ENCODE measurements around the gene AQP12B. TPM values are rescaled to one million over a fixed set of nuclear protein-coding genes. Genes with fewer than 3 reads are reported as not detected.
"Not testable (repeated sequence)": the region's sequence is repeated elsewhere in the genome, so short reads cannot be mapped to it uniquely, and the experiment has no call there.

Gene AQP12B
- total and polyA plus RNA-seq, 2 donors: not detected

- not testable (repeated sequence) for H3K27ac ChIP-seq (ENCODE audit: low read depth); H3K4me1 ChIP-seq (ENCODE audit: insufficient read depth); H3K4me3 ChIP-seq (ENCODE audit: low read depth, low read length); H3K36me3 ChIP-seq (ENCODE audit: insufficient read depth); DNase-seq (ENCODE audit: extremely low spot score)
- 27% methylated on average over 12 of the region's 16 CpGs for WGBS
These were observed 8.1 kb downstream of the AQP12B start for GRCh38 chr2:240674461-240675184.

DNA sequence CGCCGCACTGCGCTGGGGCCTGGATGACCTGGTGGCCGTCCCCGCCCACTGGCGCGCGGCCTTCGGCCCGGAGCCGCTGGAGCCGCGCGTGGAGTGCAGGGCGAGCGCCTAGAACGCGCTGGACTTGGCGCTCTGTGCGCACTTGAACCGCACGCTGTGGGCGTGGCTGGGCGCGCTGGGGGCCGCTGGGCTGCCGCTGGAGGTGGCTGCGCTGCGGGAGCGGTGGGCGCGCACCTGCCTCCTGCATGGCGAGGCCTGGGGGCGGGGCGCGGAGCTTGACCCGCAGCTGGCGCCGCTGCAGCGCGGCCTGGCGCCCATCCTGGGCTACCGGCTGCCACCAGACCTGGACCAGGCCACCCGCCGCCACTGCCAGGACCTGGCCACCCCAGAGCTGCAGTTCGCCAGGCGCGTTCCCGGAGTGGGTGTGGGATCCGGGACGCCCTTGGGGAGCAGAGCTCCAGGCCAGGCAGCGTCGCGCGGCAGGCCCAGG, 9.9 kb downstream of the AQP12B start:
- no peak overlapping the region for H3K4me3 ChIP-seq (ENCODE audit: low read depth, low read length)
- DNase-seq (ENCODE audit: extremely low spot score): no peak
- WGBS: 4% methylated on average over 55 of the region's 55 CpGs
- no peak overlapping the region for H3K27ac ChIP-seq (ENCODE audit: low read depth)
- H3K4me1 ChIP-seq (ENCODE audit: insufficient read depth): no peaks in the 10 kb centered on the region
- no peaks in the 10 kb centered on the region for H3K36me3 ChIP-seq (ENCODE audit: insufficient read depth)

GRCh38 chr2:240672076-240672700, 10.5 kb downstream of the AQP12B start:
- no peak for DNase-seq (ENCODE audit: extremely low spot score)
- Histone ChIP-seq H3K4me3 (ENCODE audit: low read depth, low read length) (no peak overlapping the region), H3K27ac (ENCODE audit: low read depth) (no peak overlapping the region), H3K36me3 (ENCODE audit: insufficient read depth) (no peaks in the 10 kb centered on the region), H3K4me1 (ENCODE audit: insufficient read depth) (no peaks in the 10 kb centered on the region)
- WGBS: 48% methylated on average over 46 of the region's 46 CpGs

- WGBS: 36% methylated on average over 4 of the region's 4 CpGs
- H3K4me1 ChIP-seq (ENCODE audit: insufficient read depth): no peaks in the 10 kb centered on the region
- no peak for DNase-seq (ENCODE audit: extremely low spot score)
These were observed 11.7 kb downstream of the AQP12B start for GRCh38 chr2:240670950-240671349.

DNA sequence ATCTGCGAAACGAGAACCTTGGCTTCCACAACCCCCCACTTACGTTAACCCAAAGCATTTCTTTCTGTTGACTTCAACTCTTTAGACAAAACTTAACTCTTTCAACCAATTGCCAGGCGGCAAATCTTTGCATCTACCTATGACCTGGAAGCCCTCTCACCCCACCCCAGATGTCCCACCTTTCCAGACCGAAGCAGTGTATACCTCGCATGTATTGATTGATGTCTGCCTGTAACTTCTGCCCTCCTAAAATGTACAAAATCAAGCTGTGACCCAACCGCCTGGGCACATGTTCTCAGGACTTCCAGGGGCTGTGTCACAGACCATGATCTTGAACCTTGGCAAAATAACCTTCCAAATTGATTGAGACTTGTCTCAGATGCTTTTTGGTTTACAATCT, 12.3 kb downstream of the AQP12B start:
- H3K4me1 ChIP-seq (ENCODE audit: insufficient read depth): no peaks in the 10 kb centered on the region
- H3K27ac ChIP-seq (ENCODE audit: low read depth): no peak overlapping the region
- no peaks in the 10 kb centered on the region for H3K36me3 ChIP-seq (ENCODE audit: insufficient read depth)
- WGBS: 71% methylated on average over 7 of the region's 7 CpGs
- DNase-seq (ENCODE audit: extremely low spot score): no peak
- no peak overlapping the region for H3K4me3 ChIP-seq (ENCODE audit: low read depth, low read length)

More at GRCh38 chr2:240670950-240671349, 11.7 kb downstream of the AQP12B start:
- Histone ChIP-seq H3K36me3 (ENCODE audit: insufficient read depth) (no peaks in the 10 kb centered on the region), H3K27ac (ENCODE audit: low read depth) (no peak overlapping the region), H3K4me3 (ENCODE audit: low read depth, low read length) (no peak overlapping the region)

DNA sequence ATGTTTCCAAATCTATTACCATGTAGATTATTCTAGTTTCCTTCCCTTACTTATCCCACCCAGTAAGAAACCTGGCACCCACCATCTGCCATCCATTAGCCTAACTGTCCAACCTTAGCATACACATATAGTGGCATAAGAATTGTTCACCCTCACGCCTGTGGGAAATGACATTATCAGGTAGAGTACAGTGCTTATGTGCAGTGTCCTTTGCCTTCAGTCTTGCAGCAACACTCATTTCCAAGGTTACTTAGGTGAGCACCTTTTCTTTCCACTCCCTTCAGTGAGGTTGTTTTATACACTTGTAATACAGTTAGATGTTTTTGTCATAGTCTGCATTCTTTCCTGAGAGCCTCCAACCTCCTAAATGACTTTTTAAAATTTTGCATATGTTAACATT, 18.1 kb downstream of the AQP12B start:
- H3K36me3 ChIP-seq (ENCODE audit: insufficient read depth): no peaks in the 10 kb centered on the region
- H3K4me1 ChIP-seq (ENCODE audit: insufficient read depth): no peaks in the 10 kb centered on the region
- DNase-seq (ENCODE audit: extremely low spot score): no peak
- no peak overlapping the region for H3K27ac ChIP-seq (ENCODE audit: low read depth)
- H3K4me3 ChIP-seq (ENCODE audit: low read depth, low read length): no peak overlapping the region
- WGBS: 85% methylated on average over 1 of the region's 1 CpG

DNA sequence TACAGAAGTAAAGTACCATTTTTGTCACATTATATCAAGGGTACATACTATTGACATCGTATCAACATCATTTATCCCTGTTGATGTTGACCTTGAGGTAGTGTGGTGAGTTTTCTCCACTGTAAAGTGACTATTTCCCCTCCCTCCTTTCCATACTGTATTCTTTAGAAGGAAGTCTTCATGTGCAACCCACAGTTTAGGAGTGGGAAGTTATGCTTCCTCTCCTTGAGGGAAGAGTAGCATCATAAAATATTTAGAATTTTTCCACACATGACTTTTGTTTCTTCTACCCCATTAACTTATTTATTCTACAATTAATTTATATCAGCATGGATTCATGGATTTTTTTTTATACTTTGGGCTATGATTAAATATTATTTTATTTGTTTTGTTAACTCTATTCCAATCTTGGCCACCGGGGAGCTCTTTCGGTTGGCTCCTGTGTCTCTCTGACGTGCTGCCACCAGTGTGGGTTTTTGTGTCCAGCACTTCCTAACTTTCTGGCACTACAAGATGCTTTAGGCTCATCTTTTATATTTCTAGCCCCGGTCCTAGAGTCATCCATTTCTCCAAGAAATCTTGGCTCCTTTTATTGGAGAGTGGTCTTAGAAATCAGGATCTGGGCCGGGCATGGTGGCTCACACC, 19.0 kb downstream of the AQP12B start:
- WGBS: 77% methylated on average over 6 of the region's 6 CpGs

GRCh38 chr2:240662681-240663080, 20.0 kb downstream of the AQP12B start:
- no peak for DNase-seq (ENCODE audit: extremely low spot score)
- 78% methylated on average over 3 of the region's 3 CpGs for WGBS
- no peak overlapping the region for H3K27ac ChIP-seq (ENCODE audit: low read depth)

More for the DNA sequence above, 19.0 kb downstream of the AQP12B start:
- Histone ChIP-seq H3K36me3 (ENCODE audit: insufficient read depth) (no peaks in the 10 kb centered on the region), H3K4me1 (ENCODE audit: insufficient read depth) (no peaks in the 10 kb centered on the region), H3K27ac (ENCODE audit: low read depth) (no peak overlapping the region), H3K4me3 (ENCODE audit: low read depth, low read length) (no peak overlapping the region)
- no peak for DNase-seq (ENCODE audit: extremely low spot score)

DNA sequence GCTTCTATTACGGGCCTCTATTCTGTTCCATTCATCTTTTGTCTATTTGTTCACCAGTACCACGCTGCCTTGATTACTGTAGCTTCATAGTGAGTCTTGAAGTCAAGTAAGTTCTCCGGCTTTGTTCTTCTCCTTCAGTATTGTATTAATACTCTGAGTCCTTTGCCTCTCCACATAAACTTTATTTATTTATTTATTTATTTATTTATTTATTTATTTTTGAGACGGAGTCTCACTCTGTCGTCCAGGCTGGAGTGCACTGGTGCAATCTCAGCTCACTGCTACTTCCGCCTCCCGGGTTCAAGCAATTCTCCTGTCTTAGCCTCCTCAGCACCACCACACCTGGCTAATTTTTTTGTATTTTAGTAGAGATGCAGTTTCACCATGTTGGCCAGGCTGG, 22.8 kb downstream of the AQP12B start:
- not testable (repeated sequence) for DNase-seq (ENCODE audit: extremely low spot score); H3K36me3 ChIP-seq (ENCODE audit: insufficient read depth); H3K27ac ChIP-seq (ENCODE audit: low read depth); H3K4me1 ChIP-seq (ENCODE audit: insufficient read depth); H3K4me3 ChIP-seq (ENCODE audit: low read depth, low read length)
- 95% methylated on average over 7 of the region's 7 CpGs for WGBS

More at GRCh38 chr2:240662681-240663080, 20.0 kb downstream of the AQP12B start:
- Histone ChIP-seq H3K36me3 (ENCODE audit: insufficient read depth) (no peaks in the 10 kb centered on the region), H3K4me3 (ENCODE audit: low read depth, low read length) (no peak overlapping the region), H3K4me1 (ENCODE audit: insufficient read depth) (no peaks in the 10 kb centered on the region)

DNA sequence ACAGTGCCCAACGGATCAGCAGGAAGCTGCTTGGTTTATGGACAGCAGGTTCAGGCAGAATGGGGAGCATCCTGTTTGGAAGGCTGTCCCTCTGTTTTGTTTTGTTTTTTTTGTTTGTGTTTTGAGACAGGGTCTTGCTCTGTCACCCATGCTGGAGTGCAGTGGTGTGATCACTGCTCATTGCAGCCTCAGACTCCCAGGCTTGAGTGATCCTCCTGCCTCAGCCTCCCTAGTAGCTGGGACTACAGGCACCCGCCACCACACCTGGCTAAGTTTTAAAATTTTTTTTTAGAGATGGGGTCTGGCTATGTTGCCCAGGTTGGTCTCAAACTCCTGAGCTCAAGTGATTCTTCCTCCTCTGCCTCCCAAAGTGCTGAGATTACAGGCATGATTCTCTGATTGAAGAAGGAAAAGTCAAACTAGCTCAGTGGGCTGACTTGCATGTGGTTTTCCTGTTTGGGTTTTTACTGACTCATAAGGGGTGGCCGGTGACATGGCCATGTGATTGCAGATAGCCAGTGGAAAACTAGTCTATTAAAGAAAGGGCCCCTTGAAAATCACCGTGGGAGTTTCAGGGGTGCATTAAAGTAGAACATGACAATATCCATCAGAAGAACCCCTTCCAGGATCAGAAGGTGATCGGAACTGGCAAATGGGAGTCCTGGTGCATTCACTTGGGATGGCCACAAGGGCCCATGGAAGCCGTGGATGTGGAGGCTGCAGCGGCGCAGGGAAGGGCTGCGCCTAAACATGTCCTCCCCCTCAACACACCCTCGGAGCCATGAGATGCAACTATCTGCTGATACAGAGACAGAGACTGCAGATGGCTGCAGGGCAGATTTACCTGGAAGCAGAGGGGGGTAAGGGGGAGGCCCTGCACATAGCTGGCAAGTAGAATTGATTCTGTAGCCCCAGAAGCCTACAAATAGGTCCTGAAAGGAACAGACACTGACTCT, 26.5 kb downstream of the AQP12B start:
- no peak overlapping the region for H3K4me3 ChIP-seq (ENCODE audit: low read depth, low read length)
- no peak for DNase-seq (ENCODE audit: extremely low spot score)
- no peak overlapping the region for H3K27ac ChIP-seq (ENCODE audit: low read depth)
- H3K36me3 ChIP-seq (ENCODE audit: insufficient read depth): no peaks in the 10 kb centered on the region
- H3K4me1 ChIP-seq (ENCODE audit: insufficient read depth): no peaks in the 10 kb centered on the region
- WGBS: 68% methylated on average over 10 of the region's 10 CpGs

GRCh38 chr2:240651185-240651584, 31.5 kb downstream of the AQP12B start:
- H3K36me3 ChIP-seq (ENCODE audit: insufficient read depth): no peaks in the 10 kb centered on the region
- no peak for DNase-seq (ENCODE audit: extremely low spot score)
- WGBS: 83% methylated on average over 3 of the region's 3 CpGs
- no peaks in the 10 kb centered on the region for H3K4me1 ChIP-seq (ENCODE audit: insufficient read depth)
- no peak overlapping the region for H3K27ac ChIP-seq (ENCODE audit: low read depth)
- no peak overlapping the region for H3K4me3 ChIP-seq (ENCODE audit: low read depth, low read length)

- no peaks in the 10 kb centered on the region for H3K4me1 ChIP-seq (ENCODE audit: insufficient read depth)
- no peak for DNase-seq (ENCODE audit: extremely low spot score)
- WGBS: 91% methylated on average over 13 of the region's 13 CpGs
- H3K4me3 ChIP-seq (ENCODE audit: low read depth, low read length): no peak overlapping the region
- H3K27ac ChIP-seq (ENCODE audit: low read depth): no peak overlapping the region
- H3K36me3 ChIP-seq (ENCODE audit: insufficient read depth): no peaks in the 10 kb centered on the region
These were observed 32.3 kb downstream of the AQP12B start for GRCh38 chr2:240650254-240650965.

Measured in urinary bladder (tissue), 4 donors.